ENCODE data around the gene UBXN4. TPM values are rescaled to one million over a fixed set of nuclear protein-coding genes. Genes with fewer than 3 reads are reported as not detected.
"Not testable (repeated sequence)": the region's sequence is repeated elsewhere in the genome, so short reads cannot be mapped to it uniquely, and the experiment has no call there.

The UBXN4 gene
- polyA plus RNA-seq, 3 donors = 135 to 162 (median 150) TPM

DNA sequence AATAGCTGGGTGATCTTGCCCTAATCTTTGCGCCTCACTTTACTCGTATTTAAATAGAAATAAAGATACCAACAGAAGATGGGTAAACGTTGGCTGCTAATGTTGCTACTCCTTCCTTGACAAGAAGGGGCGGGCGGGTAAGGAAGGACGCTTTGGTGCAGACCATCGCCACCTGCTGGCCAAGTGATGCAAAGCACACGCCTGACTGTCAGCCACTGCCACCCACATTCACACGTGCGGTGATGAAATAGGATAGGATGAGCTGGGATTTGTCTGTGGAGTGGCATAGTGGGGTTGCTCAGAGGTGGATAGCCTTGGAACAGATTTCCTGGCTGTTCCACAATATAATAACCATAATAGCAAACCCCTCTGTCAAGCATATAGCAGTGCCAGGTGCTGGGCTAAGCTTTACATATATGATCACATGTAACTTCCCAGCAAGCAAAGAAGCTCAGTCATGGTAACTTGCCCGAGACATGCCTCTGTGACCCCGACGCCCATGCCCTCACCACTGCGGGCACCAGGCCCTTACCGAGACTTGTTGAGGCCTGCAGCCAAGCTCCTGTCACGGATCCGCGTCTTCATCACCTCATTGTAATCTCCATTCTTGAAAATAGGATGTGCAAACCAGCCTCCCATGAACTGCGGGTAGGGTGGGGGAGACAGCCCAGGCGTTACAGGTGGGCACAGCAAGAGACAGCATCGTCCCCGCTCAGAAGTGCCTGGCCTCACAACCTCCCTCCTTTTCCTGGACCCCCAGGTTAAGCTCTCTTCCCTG is 56.0 kb downstream of the UBXN4 start:
- peak; percentile 23 to 55 (median 38) for DNase-seq (ENCODE audit: extremely low read depth in 1 of 11, low read depth in 9 of 11, low spot score in 4 of 11)

DNA sequence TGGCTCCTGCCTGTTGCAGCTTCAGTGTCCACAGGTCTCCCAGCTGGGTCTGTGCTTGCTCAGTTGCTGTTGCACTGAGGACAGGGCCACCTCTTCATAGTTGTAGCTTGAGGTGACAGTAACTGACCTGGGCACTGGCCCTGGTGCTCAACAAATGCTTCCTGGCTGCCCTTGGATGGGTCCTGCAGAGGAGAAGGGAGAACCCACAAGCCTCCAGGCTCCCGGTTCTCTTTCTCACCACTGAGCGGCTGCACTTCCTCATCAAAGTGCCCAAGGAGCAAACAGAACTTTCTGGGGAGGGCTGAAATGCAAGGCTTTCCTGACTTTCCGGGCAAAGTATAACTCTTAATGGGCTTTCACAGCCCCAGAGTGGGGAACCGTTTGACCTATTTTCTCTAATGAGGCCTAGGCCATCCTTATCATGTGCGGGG is 56.6 kb downstream of the UBXN4 start:
- no peak for DNase-seq (ENCODE audit: extremely low read depth in 1 of 11, low read depth in 9 of 11, low spot score in 4 of 11)

DNA sequence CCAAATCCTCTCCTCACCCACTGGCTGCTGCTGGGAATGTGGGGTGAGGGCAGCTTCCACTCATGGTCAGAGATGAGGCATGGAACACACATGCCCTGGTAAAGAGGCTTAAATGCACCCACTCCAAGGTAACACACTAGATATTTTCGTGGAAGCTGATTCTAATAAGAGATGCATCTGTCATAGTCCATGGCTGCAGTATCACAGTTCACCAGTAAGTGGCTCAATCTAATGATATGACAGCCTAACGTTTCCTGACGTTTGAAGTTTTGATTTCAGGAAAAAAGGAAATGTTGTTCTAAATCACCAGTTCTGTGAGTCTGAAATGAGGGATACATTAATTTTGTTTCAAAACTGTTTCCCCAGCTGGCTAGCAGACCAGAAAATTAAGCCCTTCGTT is 57.1 kb downstream of the UBXN4 start:
- no peak for DNase-seq (ENCODE audit: extremely low read depth in 1 of 11, low read depth in 9 of 11, low spot score in 4 of 11)

DNA sequence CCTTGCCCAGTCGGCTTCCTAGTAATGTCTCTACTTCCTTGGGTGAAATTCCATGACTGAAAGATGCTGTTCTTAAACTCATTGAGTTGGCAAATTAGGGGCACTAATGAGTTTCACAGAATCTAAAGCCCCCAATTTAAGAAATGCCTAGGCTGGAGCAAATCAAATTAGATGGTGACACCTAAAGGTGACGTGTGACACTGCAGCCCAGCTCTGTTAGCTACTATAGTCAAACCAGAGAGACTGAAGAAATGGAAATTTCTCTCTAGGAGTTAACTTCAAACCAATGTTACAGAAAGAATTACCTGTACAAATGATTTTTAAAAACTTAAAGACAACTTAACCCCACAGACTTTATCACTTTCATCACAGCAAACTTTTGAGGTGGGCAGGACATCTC is 58.1 kb downstream of the UBXN4 start:
- no peak for DNase-seq (ENCODE audit: extremely low read depth in 1 of 11, low read depth in 9 of 11, low spot score in 4 of 11)

DNA sequence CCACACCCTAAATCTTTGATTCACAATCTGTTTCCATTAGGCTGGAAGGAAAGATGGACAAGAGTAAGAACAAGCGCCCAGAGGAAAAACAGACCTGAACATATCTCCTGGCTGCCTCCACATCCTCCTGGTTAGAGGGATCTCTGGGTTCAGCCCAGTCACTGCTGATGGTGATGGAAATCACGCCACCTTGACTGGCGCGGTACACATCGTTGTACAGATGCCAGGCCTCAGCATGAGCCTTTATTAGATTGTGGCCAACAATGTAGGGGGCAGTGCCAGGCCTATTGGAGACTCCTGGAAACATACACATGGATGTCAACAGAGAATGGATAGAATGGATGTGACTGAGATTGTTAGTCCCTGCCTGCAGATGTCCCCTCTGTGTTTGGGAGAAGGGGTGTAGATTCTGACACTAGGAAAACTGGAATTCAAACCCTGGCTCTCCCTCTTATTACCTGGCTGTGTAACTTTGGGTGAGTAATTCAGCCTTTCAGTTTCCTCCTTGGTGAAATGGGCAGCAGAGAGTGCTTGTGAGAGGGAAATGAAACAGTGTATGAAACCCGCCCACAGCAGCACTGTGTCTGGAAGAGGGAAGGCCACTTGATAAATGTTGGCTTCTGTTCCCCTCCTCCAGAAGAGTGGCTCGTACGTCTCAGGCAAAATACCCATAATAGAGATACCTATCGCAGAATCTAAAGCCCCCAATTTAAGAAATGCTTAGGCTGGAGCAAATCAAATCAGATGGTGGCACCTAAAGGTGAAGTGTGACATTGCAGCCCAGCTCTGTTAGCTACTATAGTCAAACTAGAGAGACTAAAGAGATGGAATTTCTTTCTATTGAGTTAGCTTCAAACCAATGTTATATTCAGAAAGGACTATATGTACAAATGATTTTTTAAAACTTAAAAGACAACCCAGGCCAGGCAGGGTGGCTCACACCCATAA is 59.1 kb downstream of the UBXN4 start:
- no peak for DNase-seq (ENCODE audit: extremely low read depth in 1 of 11, low read depth in 9 of 11, low spot score in 4 of 11)

DNA sequence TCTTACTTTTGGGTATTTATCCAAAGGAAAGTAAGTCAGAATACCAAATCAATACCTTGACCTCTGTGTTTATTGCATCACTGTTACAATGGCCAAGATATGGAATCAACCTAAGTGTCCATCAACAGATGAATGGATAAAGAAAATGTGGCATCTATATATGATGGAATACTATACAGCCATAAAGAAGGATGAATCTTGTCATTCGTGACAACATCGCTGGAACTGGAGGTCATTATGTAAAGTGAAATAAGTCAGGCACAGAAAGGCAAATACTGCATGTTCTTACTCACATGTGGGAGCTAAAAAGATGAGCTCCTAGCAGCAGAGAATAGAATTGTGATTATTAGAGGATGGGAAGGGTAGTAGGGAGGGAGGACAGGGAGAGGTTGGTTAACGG is 60.7 kb downstream of the UBXN4 start:
- no peak for DNase-seq (ENCODE audit: extremely low read depth in 1 of 11, low read depth in 9 of 11, low spot score in 4 of 11)

DNA sequence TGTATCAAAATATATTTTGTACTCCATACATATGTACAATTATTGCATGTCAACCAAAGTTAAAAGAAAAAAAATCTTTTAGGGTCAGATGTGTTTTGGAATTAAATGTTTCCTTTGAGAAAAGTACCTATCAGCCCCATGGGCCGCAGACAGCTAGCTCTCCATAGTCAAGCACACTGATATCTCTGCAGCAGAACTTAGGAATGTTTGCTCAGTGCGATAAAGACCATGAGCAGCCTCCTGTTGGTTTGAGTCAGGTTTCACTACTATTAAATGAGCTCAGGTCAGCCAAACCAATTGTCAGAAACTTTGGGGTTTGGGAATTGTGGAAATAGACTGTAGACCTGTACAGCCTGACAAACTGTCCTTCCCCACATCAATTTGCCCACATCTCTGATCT is 61.6 kb downstream of the UBXN4 start:
- no peak for DNase-seq (ENCODE audit: extremely low read depth in 1 of 11, low read depth in 9 of 11, low spot score in 4 of 11)

DNA sequence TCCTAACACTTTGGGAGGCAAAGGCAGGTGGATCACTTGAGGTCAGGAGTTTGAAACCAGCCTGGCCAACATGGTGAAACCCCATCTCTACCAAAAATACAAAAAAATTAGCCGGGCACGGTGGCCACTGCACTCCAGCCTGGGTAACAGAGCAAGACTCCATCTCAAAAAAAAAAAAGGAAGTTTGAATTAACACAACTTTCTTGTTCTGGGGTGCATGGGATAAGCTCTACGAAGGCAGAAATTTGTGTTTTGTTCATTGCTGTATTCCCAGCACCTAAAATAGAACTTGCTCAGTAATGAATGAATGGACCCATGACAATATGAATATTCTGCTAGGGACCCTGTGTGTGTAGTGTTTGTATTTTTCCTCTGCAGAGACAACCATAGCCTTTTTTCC is 66.2 kb downstream of the UBXN4 start:
- not testable (repeated sequence) for DNase-seq (ENCODE audit: extremely low read depth in 1 of 11, low read depth in 9 of 11, low spot score in 4 of 11)

DNA sequence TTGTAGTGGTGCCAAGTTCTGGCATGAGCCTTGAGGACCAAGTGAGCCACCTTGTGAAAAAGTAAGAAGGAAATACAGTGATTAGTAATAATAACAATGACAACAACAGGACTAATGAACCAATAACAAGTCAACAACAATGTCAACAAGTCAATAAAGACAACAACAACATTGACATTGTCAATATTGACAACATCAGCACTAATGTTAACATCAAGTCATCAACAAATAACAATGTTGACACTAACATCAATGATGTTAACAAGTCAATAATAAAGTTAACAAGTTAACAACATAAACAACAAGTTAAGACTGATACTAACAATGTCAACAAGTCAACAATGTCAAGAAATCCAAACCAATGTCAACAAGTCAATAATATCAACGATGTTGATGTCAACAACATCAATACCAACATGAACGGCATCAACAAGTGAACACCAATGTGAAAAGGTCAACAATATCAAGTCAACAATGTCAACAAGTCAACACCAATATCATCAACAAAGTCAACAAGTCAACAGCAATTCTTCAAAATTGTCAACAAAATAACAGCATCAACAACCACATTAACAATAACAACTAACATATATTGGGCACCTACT is 71.4 kb downstream of the UBXN4 start:
- DNase-seq (ENCODE audit: extremely low read depth in 1 of 11, low read depth in 9 of 11, low spot score in 4 of 11) = no peak

DNA sequence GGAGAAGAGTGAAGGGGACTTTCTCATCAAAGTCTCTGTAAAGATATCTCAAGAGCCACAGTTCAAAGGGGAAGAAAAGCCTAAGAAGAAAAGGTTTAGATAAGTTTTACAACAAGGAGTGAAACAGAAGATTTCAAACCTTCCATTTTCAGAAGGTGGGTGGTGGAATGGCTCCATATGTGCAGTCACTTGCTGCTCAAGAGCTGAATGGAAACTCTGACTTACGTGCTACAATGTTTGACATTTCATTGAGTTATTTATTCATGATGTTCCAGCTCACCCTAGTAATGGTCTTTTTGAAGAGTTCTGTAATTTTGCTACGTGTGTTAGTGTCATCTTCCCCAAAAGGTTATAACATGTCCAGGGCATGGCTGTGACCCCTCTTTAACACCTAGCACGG is 73.6 kb downstream of the UBXN4 start:
- no peak for DNase-seq (ENCODE audit: extremely low read depth in 1 of 11, low read depth in 9 of 11, low spot score in 4 of 11)

DNA sequence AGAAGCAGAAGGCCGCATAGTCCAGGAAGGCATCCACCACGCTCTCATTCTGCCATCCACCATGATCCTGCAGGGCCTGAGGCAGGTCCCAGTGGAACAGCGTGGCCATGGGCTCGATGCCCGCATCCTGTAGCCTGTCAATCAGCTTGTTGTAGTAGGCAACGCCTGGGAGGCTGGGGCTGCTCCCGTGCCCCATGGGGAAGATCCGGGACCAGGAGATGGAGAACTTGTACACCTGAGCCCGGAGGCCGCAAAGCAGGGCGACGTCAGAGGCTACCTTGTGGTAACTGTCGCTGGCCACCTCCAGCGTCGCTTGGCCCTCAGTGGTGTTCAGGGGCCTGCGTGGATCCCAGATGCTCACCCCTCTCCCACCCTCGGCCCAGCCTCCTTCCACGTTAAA is 75.8 kb downstream of the UBXN4 start:
- no peak for DNase-seq (ENCODE audit: extremely low read depth in 1 of 11, low read depth in 9 of 11, low spot score in 4 of 11)

DNA sequence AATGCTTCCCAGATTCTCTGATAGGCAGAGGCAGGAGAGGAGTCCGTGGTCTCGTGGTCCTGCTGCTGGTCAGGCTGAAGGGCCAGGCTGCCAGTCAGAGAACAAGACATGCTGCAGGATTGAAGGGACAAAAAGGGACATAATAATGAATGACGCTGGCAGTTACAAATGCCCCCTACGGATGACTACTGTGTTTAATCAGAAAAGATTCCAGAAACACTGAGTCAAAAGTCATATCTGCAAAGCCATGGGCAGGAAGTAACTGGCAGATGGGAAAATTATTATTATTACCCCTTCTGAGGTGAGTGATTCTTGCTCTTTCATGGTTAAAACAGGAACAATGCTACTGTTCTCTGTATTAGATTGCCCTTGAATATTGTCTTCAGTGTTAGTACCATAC is 76.3 kb downstream of the UBXN4 start:
- no peak for DNase-seq (ENCODE audit: extremely low read depth in 1 of 11, low read depth in 9 of 11, low spot score in 4 of 11)

DNA sequence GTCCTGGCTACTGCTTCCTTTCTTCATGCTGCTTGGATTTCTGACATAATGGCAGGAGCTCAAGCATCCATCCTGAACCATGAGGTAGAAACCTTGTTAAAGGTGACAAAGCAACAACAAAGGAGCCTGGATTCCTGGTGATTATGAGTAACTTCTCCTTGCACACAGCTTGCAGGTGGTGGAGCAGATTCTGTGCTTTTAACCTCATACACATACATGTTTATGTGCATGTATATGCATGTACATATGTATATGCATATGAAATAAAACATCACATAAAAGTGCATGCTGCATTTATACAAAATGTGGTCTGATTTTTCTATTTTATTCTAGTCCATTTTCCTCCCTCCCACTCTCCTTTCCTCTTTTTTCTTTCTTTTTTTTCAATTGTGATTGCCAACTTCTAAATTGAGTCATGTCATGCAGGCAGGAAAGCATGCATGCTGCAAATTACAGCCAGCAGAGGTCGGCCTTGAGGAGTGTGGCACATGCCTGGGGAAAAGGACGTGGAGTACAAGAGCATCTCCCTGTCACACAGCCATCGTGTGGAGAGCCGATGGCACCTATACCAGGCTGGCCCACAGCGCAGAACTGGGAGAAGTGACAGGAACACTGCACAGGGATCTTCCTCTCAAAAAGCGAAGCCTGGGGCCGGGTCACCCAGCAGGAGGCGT is 77.4 kb downstream of the UBXN4 start:
- no peak for DNase-seq (ENCODE audit: extremely low read depth in 1 of 11, low read depth in 9 of 11, low spot score in 4 of 11)

DNA sequence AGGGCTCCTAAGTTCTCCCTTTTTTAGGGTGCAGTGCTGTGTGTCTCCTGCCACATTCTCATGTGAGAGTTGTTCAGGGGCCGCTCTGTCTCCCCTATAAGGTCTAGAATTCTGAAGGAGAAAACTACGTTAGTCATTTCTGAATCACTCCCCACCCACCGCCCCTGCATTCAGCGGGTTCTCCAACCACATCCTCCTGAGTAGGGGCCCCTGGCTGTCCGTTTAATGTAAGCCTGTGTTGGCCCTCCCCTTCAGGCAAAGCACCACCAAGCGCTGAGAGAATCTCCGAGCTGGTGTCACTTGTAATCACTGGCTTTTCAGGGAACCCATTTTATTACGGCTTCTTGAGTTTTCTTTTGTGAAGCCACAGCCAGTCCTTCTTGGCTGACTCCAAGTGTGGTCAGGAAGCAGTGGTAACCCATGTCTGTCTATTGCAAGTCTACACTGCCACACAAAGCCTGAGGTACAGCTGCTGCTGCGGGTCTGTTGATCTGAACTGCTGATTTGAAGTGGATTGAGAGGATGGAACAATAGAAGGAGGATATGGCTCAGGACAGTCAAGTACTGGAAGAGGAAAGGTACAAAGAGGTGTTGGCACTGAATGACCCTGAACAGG is 78.5 kb downstream of the UBXN4 start:
- DNase-seq (ENCODE audit: extremely low read depth in 1 of 11, low read depth in 9 of 11, low spot score in 4 of 11) = no peak

DNA sequence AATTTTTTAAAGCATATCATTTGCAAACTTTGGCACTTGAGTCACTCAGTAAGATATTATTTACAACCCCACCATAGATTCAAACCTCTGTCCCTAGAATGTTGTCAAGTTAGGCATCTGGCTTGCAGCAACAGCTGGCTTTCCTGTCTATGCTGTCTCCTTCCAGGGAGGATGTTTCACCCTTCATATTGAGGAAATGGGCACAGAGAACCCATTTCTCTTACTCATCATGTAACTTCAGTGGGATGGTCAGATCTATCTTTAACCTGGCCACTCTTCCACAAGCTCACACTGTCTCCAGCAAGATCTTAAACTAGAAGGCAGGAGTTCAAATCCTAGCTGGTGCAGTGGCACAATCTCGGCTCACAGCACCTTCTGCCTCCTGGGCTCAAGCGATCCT is 79.5 kb downstream of the UBXN4 start:
- no peak for DNase-seq (ENCODE audit: extremely low read depth in 1 of 11, low read depth in 9 of 11, low spot score in 4 of 11)

DNA sequence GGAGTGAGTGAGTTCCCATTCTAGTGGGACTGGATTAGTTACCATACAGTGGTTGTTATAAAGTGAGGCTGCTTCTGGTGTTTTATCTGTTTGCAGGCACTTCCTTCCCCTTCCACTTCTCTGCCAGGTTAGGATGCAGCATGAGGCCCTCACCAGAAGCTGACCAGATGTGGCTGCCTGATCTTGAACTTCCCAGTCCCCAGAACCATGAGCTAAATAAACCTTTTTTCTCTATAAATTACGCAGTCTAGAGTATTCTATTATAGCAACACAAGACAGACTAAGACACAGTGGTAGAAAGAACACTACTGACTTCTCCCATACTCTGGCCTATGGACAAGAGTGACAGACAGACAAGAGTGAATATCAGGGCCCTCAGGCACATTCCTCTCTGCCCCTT is 81.2 kb downstream of the UBXN4 start:
- DNase-seq (ENCODE audit: extremely low read depth in 1 of 11, low read depth in 9 of 11, low spot score in 4 of 11) = no peak

DNA sequence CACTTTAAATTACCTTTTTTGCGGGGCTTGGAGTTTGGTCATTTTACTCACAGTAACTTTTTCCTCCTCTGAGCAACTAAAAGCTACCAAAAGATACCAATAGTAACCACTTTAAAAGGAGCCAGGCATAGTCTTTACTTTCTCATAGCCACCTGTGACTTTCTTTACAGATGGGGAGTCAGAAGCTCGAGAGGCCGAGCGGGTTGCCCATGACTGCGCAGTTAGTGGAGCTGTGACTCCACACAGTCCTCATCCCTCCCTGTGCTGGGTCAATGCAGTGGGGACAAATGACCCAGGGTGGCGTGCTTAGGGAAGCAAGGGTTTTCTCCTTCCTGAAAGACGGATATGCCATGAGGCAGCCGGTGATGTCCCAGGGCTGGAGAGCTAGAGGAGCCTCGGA is 83.5 kb downstream of the UBXN4 start:
- DNase-seq (ENCODE audit: extremely low read depth in 1 of 11, low read depth in 9 of 11, low spot score in 4 of 11) = no peak

DNA sequence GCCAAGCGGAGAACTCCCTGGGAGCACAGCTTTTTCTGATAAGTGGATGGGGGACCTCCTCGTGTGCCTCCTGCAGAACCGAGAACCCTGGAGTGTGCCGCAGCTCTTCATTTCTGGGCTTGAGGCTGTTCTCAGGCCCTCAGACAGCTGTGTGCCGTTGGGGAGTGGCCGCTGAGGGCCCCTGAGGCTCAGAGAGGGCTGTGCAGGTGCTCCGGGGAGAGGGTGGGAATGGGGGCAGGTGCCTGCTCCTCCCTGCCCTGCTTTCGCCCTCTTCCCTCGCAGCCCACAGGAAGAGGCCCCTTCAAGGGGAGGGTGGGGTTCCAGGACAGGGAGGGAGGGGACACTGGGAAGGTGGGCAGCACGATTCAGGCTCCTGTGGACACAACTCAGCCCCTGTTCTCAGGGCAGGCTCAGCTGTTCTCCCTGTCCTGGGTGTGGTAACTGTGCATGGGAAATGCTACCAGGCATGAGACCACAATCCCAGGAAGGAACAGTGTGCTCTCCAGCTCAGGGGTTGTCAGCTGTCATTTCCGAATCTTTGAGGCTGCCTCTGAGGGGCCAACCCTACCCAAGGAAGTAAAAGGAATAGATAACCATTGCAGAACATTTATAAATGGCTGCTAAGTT is 84.0 kb downstream of the UBXN4 start:
- no peak for DNase-seq (ENCODE audit: extremely low read depth in 1 of 11, low read depth in 9 of 11, low spot score in 4 of 11)

DNA sequence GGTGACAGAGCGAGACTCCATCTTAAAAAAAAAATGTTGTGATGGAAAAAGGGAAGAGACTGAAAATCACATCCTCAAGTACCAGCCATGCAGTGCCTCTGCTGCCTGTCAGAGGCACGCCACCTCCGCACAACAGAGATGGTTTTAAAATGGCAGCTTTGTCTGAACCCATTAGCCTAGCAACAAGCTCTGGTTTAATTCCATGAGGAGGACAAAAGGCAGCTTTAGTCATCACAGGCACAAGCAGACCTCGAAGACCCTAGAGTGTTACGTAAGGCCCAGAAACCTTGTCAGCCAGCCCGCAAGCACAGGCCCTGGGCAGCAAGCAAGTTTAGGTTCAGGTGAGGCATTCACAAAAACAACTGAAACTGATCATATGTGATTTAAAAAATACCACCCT is 84.9 kb downstream of the UBXN4 start:
- DNase-seq (ENCODE audit: extremely low read depth in 1 of 11, low read depth in 9 of 11, low spot score in 4 of 11) = no peak

Data from renal cortex interstitium (tissue), 11 donors.